H9 (cell line): ENCODE data around the gene RABGAP1L. TPM values are rescaled to one million over a fixed set of nuclear protein-coding genes. Genes with fewer than 3 reads are reported as not detected.

ENCODE experiments used
- DNase-seq: peaks from one replicate; pipeline ENCODE4 v3.0.0-alpha.2; 2017
- H2AFZ ChIP-seq: one replicate; pipeline ENCODE4 v1.6.1; 2013; ENCODE audit warnings: mild to moderate bottlenecking, low read length, control low read depth, moderate library complexity
- H2AK5ac ChIP-seq: 2 replicates; pipeline ENCODE4 v1.6.1; 2013; ENCODE audit warnings: low read length, control low read depth, mixed read lengths; ENCODE audit not compliant: insufficient read length
- H2BK120ac ChIP-seq: one replicate; pipeline ENCODE4 v1.6.1; 2013; ENCODE audit warnings: low read depth, mild to moderate bottlenecking, low read length, control low read depth, inconsistent platforms; ENCODE audit not compliant: poor library complexity, severe bottlenecking
- H2BK12ac ChIP-seq: 2 replicates; pipeline ENCODE4 v1.6.1; 2013; ENCODE audit warnings: low read length, control low read depth, mixed read lengths, low read depth; ENCODE audit not compliant: insufficient read length
- H2BK15ac ChIP-seq: 2 replicates; pipeline ENCODE4 v1.6.1; 2013; ENCODE audit warnings: low read depth, low read length, control low read depth
- H2BK20ac ChIP-seq: one replicate; pipeline ENCODE4 v1.6.1; 2013; ENCODE audit warnings: low read depth, mild to moderate bottlenecking, low read length, control low read depth, inconsistent platforms; ENCODE audit not compliant: poor library complexity, severe bottlenecking
- H2BK5ac ChIP-seq: 2 replicates; pipeline ENCODE4 v1.6.1; 2013; ENCODE audit warnings: low read length, control low read depth, mixed read lengths; ENCODE audit not compliant: insufficient read length
- H3K14ac ChIP-seq: 2 replicates; pipeline ENCODE4 v1.6.1; 2013; ENCODE audit warnings: low read length, control low read depth; ENCODE audit not compliant: insufficient read depth
- H3K18ac ChIP-seq: 2 replicates; pipeline ENCODE4 v1.6.1; 2013; ENCODE audit warnings: low read depth, mild to moderate bottlenecking, mixed read lengths, low read length, control low read depth; ENCODE audit not compliant: insufficient read length
- H3K23ac ChIP-seq: 2 replicates; pipeline ENCODE4 v1.6.1; 2013; ENCODE audit warnings: low read length, control low read depth, mixed read lengths, low read depth; ENCODE audit not compliant: insufficient read length
- H3K23me2 ChIP-seq: 2 replicates; pipeline ENCODE4 v1.6.1; 2013; ENCODE audit warnings: low read depth, mild to moderate bottlenecking, mixed read lengths, low read length, control low read depth; ENCODE audit not compliant: insufficient read length, poor library complexity, severe bottlenecking
- H3K27ac ChIP-seq: 2 replicates; pipeline ENCODE4 v1.5.1; 2013; ENCODE audit warnings: low read length, control low read depth, mixed read lengths, low read depth; ENCODE audit not compliant: insufficient read length
- H3K27me3 ChIP-seq: 2 replicates; pipeline ENCODE4 v1.6.1; 2013; ENCODE audit warnings: low read length, control low read depth, inconsistent platforms; ENCODE audit not compliant: insufficient read depth
- H3K4ac ChIP-seq: 2 replicates; pipeline ENCODE4 v1.6.1; 2013; ENCODE audit warnings: low read depth, mild to moderate bottlenecking, control low read depth, inconsistent platforms, low read length, moderate library complexity
- H3K4me1 ChIP-seq: 2 replicates; pipeline ENCODE4 v1.6.1; 2013; ENCODE audit warnings: low read length, control low read depth, inconsistent platforms; ENCODE audit not compliant: insufficient read depth
- H3K4me2 ChIP-seq: 2 replicates; pipeline ENCODE4 v1.6.1; 2013; ENCODE audit warnings: low read length, control low read depth, mixed read lengths; ENCODE audit not compliant: insufficient read length, insufficient read depth
- H3K56ac ChIP-seq: 2 replicates; pipeline ENCODE4 v1.6.1; 2013; ENCODE audit warnings: low read depth, mild to moderate bottlenecking, mixed read lengths, low read length, control low read depth; ENCODE audit not compliant: insufficient read length
- H3K79me1 ChIP-seq: 2 replicates; pipeline ENCODE4 v1.6.1; 2013; ENCODE audit warnings: low read depth, mild to moderate bottlenecking, moderate library complexity, low read length, control low read depth, inconsistent platforms; ENCODE audit not compliant: insufficient read depth, poor library complexity, severe bottlenecking
- H3K79me2 ChIP-seq: 2 replicates; pipeline ENCODE4 v1.6.1; 2013; ENCODE audit warnings: low read length, control low read depth, inconsistent platforms; ENCODE audit not compliant: insufficient read depth
- H3K9ac ChIP-seq: 2 replicates; pipeline ENCODE4 v1.6.1; 2013; ENCODE audit warnings: low read length, control low read depth, mixed read lengths; ENCODE audit not compliant: insufficient read length; ENCODE audit errors: extremely low read depth
- H3K9me3 ChIP-seq: one replicate; pipeline ENCODE4 v1.6.1; 2013; ENCODE audit warnings: low read depth, low read length, inconsistent platforms; ENCODE audit not compliant: control insufficient read depth
- H3T11ph ChIP-seq: one replicate; pipeline ENCODE4 v1.6.1; 2013; ENCODE audit warnings: mild to moderate bottlenecking, low read length, control low read depth, inconsistent platforms
- H4K20me1 ChIP-seq: one replicate; pipeline ENCODE4 v1.6.1; 2013; ENCODE audit not compliant: control insufficient read depth, insufficient read length, insufficient read depth
- H4K5ac ChIP-seq: 2 replicates; pipeline ENCODE4 v1.6.1; 2013; ENCODE audit warnings: low read depth, mild to moderate bottlenecking, mixed read lengths, low read length, control low read depth; ENCODE audit not compliant: insufficient read length
- H4K8ac ChIP-seq: replicated peaks from 2 replicates; pipeline ENCODE4 v1.6.1; 2013; ENCODE audit warnings: low read length, control low read depth, mixed read lengths, low read depth; ENCODE audit not compliant: insufficient read length
- H4K91ac ChIP-seq: 2 replicates; pipeline ENCODE4 v1.6.1; 2013; ENCODE audit warnings: low read depth, mild to moderate bottlenecking, moderate library complexity, mixed read lengths, low read length, control low read depth; ENCODE audit not compliant: insufficient read length
- H3K27ac Mint-ChIP-seq, 3 experiments: 2 replicates in 2 of 3; 3 replicates in 1 of 3; pipeline ENCODE4 v1.8.0; 2020 to 2021; ENCODE audit warnings: mixed read lengths in 3 of 3, mild to moderate bottlenecking in 1 of 3, moderate library complexity in 1 of 3
- H3K27me3 Mint-ChIP-seq: 2 replicates; pipeline ENCODE4 v1.8.0; 2021; ENCODE audit warnings: low read depth, mild to moderate bottlenecking, moderate library complexity, mixed read lengths
- H3K36me3 Mint-ChIP-seq, 3 experiments: 2 replicates in 2 of 3; 3 replicates in 1 of 3; pipeline ENCODE4 v1.8.0; 2020 to 2021; ENCODE audit warnings: low read depth in 3 of 3, mixed read lengths in 3 of 3; ENCODE audit not compliant: insufficient read depth in 1 of 3
- H3K4me1 Mint-ChIP-seq, 2 experiments: 2 replicates each; pipeline ENCODE4 v1.8.0; 2020; ENCODE audit warnings: mixed read lengths in 2 of 2
- H3K4me3 Mint-ChIP-seq, 2 experiments: 2 replicates in 1 of 2; 3 replicates in 1 of 2; pipeline ENCODE4 v1.8.0; 2020 to 2021; ENCODE audit warnings: mild to moderate bottlenecking in 2 of 2, mixed read lengths in 2 of 2, moderate library complexity in 1 of 2
- H3K9me3 Mint-ChIP-seq, 2 experiments: 2 replicates in 1 of 2; 3 replicates in 1 of 2; pipeline ENCODE4 v1.8.0; 2020; ENCODE audit warnings: mild to moderate bottlenecking in 2 of 2, mixed read lengths in 2 of 2, moderate library complexity in 1 of 2
- WGBS: extraction: QIAGEN DNeasy Blood & Tissue Kit; methylation state at CpG from one replicate; pipeline ENCODE4 v1.1.7; 2013; ENCODE audit warnings: missing lambda C conversion rate, low lambda C conversion rate, mixed read lengths; ENCODE audit not compliant: insufficient read length; ENCODE audit errors: extremely low coverage; 5-methylcytosine and 5-hydroxymethylcytosine counted together
- total RNA-seq: library from RNA; stranded (reverse); gene quantifications from 2 replicates; pipeline ENCODE4 v1.2.1, GENCODE V29; 2021
- TF ChIP-seq, protein P1 (sequence below): fragments of 200-600 bp; sonication (generic); conservative IDR thresholded peaks from 3 replicates; pipeline ENCODE4 v1.8.0; 2021; ENCODE audit warnings: antibody characterized with exemption, mild to moderate bottlenecking

RABGAP1L gene
- total RNA-seq, 1 experiment from 2014 or later, result 147 TPM

DNA sequence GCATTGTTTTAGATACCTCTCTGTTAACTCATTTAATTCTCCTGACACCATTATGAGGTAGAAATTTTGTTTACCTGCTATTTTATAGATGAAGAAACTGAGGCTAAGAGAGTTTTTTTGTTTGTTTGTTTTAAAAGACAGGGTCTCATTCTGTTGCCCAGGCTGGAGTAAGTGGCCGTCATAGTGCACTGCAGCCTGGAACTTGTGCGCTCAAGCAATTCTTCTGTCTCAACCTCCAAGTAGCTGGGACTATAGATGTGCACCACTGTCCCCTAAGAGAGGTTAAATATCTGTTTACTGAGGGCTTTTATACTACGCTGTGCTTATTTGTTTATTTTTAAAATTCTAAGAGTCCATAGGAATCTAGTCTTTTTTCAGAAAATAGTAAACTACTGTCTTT is 796.8 kb downstream of the RABGAP1L start:
- Mint-ChIP-seq H3K36me3 (peaks cover 16 to 60% (median 52%) of the 10 kb centered on the region in 3 experiments; a peak in 6 of 7 replicates), H3K4me1 (peaks cover 15 to 19% of the 10 kb centered on the region in 2 experiments), H3K27me3 (no peaks in the 10 kb centered on the region), H3K27ac (peak overlapping the region in 1 of 3 experiments; percentile 36; a peak in 2 of 7 replicates), H3K4me3 (no peak overlapping the region), H3K9me3 (no peaks in the 10 kb centered on the region)
- TF ChIP-seq, protein P1, sequence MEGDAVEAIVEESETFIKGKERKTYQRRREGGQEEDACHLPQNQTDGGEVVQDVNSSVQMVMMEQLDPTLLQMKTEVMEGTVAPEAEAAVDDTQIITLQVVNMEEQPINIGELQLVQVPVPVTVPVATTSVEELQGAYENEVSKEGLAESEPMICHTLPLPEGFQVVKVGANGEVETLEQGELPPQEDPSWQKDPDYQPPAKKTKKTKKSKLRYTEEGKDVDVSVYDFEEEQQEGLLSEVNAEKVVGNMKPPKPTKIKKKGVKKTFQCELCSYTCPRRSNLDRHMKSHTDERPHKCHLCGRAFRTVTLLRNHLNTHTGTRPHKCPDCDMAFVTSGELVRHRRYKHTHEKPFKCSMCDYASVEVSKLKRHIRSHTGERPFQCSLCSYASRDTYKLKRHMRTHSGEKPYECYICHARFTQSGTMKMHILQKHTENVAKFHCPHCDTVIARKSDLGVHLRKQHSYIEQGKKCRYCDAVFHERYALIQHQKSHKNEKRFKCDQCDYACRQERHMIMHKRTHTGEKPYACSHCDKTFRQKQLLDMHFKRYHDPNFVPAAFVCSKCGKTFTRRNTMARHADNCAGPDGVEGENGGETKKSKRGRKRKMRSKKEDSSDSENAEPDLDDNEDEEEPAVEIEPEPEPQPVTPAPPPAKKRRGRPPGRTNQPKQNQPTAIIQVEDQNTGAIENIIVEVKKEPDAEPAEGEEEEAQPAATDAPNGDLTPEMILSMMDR, result no peak
- Histone ChIP-seq H3K27ac (no peak overlapping the region), H3K79me2 (peaks cover 2% of the 10 kb centered on the region; the same call in 1 of the 2 replicates), H3K23me2 (no peaks in the 10 kb centered on the region), H4K8ac (no peak overlapping the region), H2AFZ (no peak overlapping the region), H3K4me2 (no peak overlapping the region), H3K27me3 (no peaks in the 10 kb centered on the region), H3K56ac (no peak overlapping the region), H2BK12ac (no peak overlapping the region), H3K9ac (no peak overlapping the region), H4K5ac (no peak overlapping the region), H2BK20ac (no peak overlapping the region), H4K20me1 (no peaks in the 10 kb centered on the region), H2BK120ac (no peak overlapping the region), H3K9me3 (no peaks in the 10 kb centered on the region), H3K4ac (no peak overlapping the region), H3K79me1 (peaks cover 3% of the 10 kb centered on the region), H3T11ph (no peak overlapping the region), H3K18ac (no peak overlapping the region), H3K23ac (no peak overlapping the region), H3K4me1 (no peaks in the 10 kb centered on the region; the same call in 1 of the 2 replicates), H2AK5ac (no peak overlapping the region), H2BK5ac (no peak overlapping the region), H2BK15ac (no peak overlapping the region), H3K14ac (no peak overlapping the region), H4K91ac (no peak overlapping the region)
- no peak for DNase-seq
- WGBS, result no CpG with 5 or more reads among the region's 3 CpGs
